Large intestine (tissue), 3 donors: ENCODE measurements around the gene PPARA. TPM values are rescaled to one million over a fixed set of nuclear protein-coding genes. Genes with fewer than 3 reads are reported as not detected.

Source experiments
- DNase-seq, 2 donors: peaks; one replicate each; pipeline versions ENCODE4 v3.0.0 to v3.0.0-alpha.2; 2013
- H3K27ac ChIP-seq: one replicate; pipeline ENCODE4 v1.5.1; 2013; ENCODE audit warnings: low read length
- H3K27me3 ChIP-seq: 2 replicates; pipeline ENCODE4 v1.6.1; 2013; ENCODE audit warnings: low read length; ENCODE audit not compliant: control insufficient read depth, insufficient read depth
- H3K36me3 ChIP-seq: 2 replicates; pipeline ENCODE4 v1.6.1; 2013; ENCODE audit warnings: low read length; ENCODE audit not compliant: control insufficient read depth, insufficient read depth
- H3K4me1 ChIP-seq: one replicate; pipeline ENCODE4 v1.6.1; 2013; ENCODE audit warnings: low read length; ENCODE audit not compliant: control insufficient read depth, insufficient read depth
- H3K4me3 ChIP-seq: one replicate; pipeline ENCODE4 v1.5.1; 2013; ENCODE audit warnings: low read length
- H3K9me3 ChIP-seq: one replicate; pipeline ENCODE4 v1.6.1; 2013; ENCODE audit warnings: mild to moderate bottlenecking, low read depth, low read length, moderate library complexity; ENCODE audit not compliant: control insufficient read depth
- WGBS: methylation state at CpG from one replicate; pipeline ENCODE4 v1.1.5; 2013; ENCODE audit warnings: low lambda C conversion rate; ENCODE audit not compliant: insufficient coverage; 5-methylcytosine and 5-hydroxymethylcytosine counted together
- polyA plus RNA-seq: library from polyadenylated mRNA; unstranded; fragments of 120-200 nt; gene quantifications from one replicate; pipeline ENCODE4 v1.2.1, GENCODE V29; 2013

Gene PPARA
- polyA plus RNA-seq, 1 donor = 46.6 TPM

- Histone ChIP-seq H3K9me3 (no peaks in the 10 kb centered on the region), H3K36me3 (peaks cover 75% of the 10 kb centered on the region), H3K27me3 (no peaks in the 10 kb centered on the region), H3K27ac (no peak overlapping the region), H3K4me3 (no peak overlapping the region), H3K4me1 (no peaks in the 10 kb centered on the region)
- WGBS = no CpG with 5 or more reads among the region's 12 CpGs
- no peak for DNase-seq
Observed at GRCh38 chr22:46273432-46274148, 123.3 kb downstream of the PPARA start.

- Histone ChIP-seq H3K36me3 (peaks cover 82% of the 10 kb centered on the region), H3K27ac (no peak overlapping the region), H3K27me3 (no peaks in the 10 kb centered on the region), H3K4me1 (no peaks in the 10 kb centered on the region), H3K4me3 (no peak overlapping the region), H3K9me3 (no peaks in the 10 kb centered on the region)
- WGBS = no CpG with 5 or more reads among the region's 8 CpGs
- DNase-seq = no peak
Observed at GRCh38 chr22:46274381-46274780, 124.1 kb downstream of the PPARA start.

- H3K27ac ChIP-seq = no peak overlapping the region
- H3K4me1 ChIP-seq = no peaks in the 10 kb centered on the region
- H3K27me3 ChIP-seq = no peaks in the 10 kb centered on the region
- DNase-seq = no peak
- 100% methylated on average over 1 of the region's 3 CpGs for WGBS
- H3K36me3 ChIP-seq = peaks cover 85% of the 10 kb centered on the region
- H3K9me3 ChIP-seq = no peaks in the 10 kb centered on the region
- H3K4me3 ChIP-seq = no peak overlapping the region
Observed at GRCh38 chr22:46275455-46276122, 125.3 kb downstream of the PPARA start.

- Histone ChIP-seq H3K4me3 (no peak overlapping the region), H3K27ac (no peak overlapping the region), H3K9me3 (no peaks in the 10 kb centered on the region), H3K36me3 (peaks cover 95% of the 10 kb centered on the region), H3K4me1 (no peaks in the 10 kb centered on the region), H3K27me3 (no peaks in the 10 kb centered on the region)
- WGBS = no CpG with 5 or more reads among the region's 7 CpGs
- no peak for DNase-seq
Observed at GRCh38 chr22:46276563-46276962, 126.2 kb downstream of the PPARA start.

- no CpG with 5 or more reads among the region's 22 CpGs for WGBS
- no peak overlapping the region for H3K4me3 ChIP-seq
- H3K9me3 ChIP-seq = no peaks in the 10 kb centered on the region
- H3K27ac ChIP-seq = no peak overlapping the region
- DNase-seq = no peak
- H3K36me3 ChIP-seq = peaks cover 93% of the 10 kb centered on the region
- H3K27me3 ChIP-seq = no peaks in the 10 kb centered on the region
- H3K4me1 ChIP-seq = no peaks in the 10 kb centered on the region
Observed at GRCh38 chr22:46278656-46279645, 128.6 kb downstream of the PPARA start.

- no peak overlapping the region for H3K4me3 ChIP-seq
- H3K27me3 ChIP-seq = no peaks in the 10 kb centered on the region
- no peaks in the 10 kb centered on the region for H3K9me3 ChIP-seq
- no peak for DNase-seq
- H3K27ac ChIP-seq = no peak overlapping the region
- H3K36me3 ChIP-seq = peaks cover 93% of the 10 kb centered on the region
- no peaks in the 10 kb centered on the region for H3K4me1 ChIP-seq
- WGBS = no CpG with 5 or more reads among the region's 12 CpGs
Observed at GRCh38 chr22:46280063-46280817, 129.9 kb downstream of the PPARA start.

- Histone ChIP-seq H3K4me1 (no peaks in the 10 kb centered on the region), H3K27me3 (no peaks in the 10 kb centered on the region), H3K4me3 (no peak overlapping the region), H3K27ac (no peak overlapping the region), H3K36me3 (peaks cover 90% of the 10 kb centered on the region), H3K9me3 (no peaks in the 10 kb centered on the region)
- WGBS = no CpG with 5 or more reads among the region's 19 CpGs
- no peak for DNase-seq
Observed at GRCh38 chr22:46280999-46281623, 130.8 kb downstream of the PPARA start.

GRCh38 chr22:46281866-46282678 is 131.7 kb downstream of the PPARA start:
- H3K36me3 ChIP-seq = peaks cover 91% of the 10 kb centered on the region
- WGBS = no CpG with 5 or more reads among the region's 13 CpGs
- no peaks in the 10 kb centered on the region for H3K4me1 ChIP-seq
- no peak overlapping the region for H3K27ac ChIP-seq
- no peaks in the 10 kb centered on the region for H3K27me3 ChIP-seq
- no peak overlapping the region for H3K4me3 ChIP-seq
- no peaks in the 10 kb centered on the region for H3K9me3 ChIP-seq
- no peak for DNase-seq

- peaks cover 92% of the 10 kb centered on the region for H3K36me3 ChIP-seq
- no peaks in the 10 kb centered on the region for H3K27me3 ChIP-seq
- DNase-seq = no peak
- WGBS = no CpG with 5 or more reads among the region's 3 CpGs
- H3K4me3 ChIP-seq = no peak overlapping the region
- H3K4me1 ChIP-seq = no peaks in the 10 kb centered on the region
- H3K27ac ChIP-seq = no peak overlapping the region
- H3K9me3 ChIP-seq = no peaks in the 10 kb centered on the region
Observed at GRCh38 chr22:46286006-46286405, 135.7 kb downstream of the PPARA start.
